ENCODE data around the gene LPCAT1. TPM values are rescaled to one million over a fixed set of nuclear protein-coding genes. Genes with fewer than 3 reads are reported as not detected.

Gene LPCAT1
- total and polyA plus RNA-seq, 2 experiments from 2014 or later, result 78.0 to 255 TPM

DNA sequence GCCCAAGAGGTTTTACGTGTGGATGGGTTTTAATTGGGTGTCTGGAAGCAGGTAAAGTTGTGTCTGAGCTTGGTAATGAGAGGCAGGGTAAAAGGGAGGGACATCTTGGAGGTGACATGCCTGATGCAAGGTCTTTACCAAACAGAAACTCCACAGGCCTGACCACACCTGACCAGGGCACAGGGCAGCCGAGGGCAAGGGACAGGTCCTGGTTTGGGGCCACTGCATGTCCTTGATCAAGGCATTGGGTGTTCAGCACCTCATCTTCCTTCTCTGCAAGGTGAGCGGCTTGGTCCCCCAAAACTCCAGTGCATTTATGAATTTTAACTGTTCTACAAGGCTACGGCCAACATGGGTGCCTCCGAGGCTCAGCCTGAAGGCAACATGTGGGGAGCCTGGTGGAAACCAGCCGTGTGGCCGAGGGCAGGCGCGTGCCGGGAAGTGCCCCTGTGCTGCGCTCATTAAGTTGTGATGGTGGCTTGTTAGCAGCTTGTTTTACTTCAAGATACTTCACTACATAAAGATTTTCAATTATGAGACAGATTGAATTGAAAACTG lies 30.7 kb upstream of the LPCAT1 start:
- H3K27me3 ChIP-seq (ENCODE audit: insufficient read depth), result no peaks in the 10 kb centered on the region
- H3K79me2 ChIP-seq (replicated peaks; ENCODE audit: insufficient read depth), result no peaks in the 10 kb centered on the region
- Mint-ChIP-seq H3K36me3 (ENCODE audit: low read depth) (no peaks in the 10 kb centered on the region), H3K4me1 (peaks cover 3% of the 10 kb centered on the region), H3K4me3 (no peak overlapping the region), H3K9me3 (no peaks in the 10 kb centered on the region), H3K27me3 (ENCODE audit: insufficient read depth, low read depth, poor library complexity) (peaks cover 2% of the 10 kb centered on the region), H3K27ac (no peak overlapping the region; the same call in 1 of the 2 replicates)
- no peak overlapping the region for H3K27ac ChIP-seq (ENCODE audit: low read depth)
- no peak overlapping the region for H3K4me3 ChIP-seq
- H3K36me3 ChIP-seq (ENCODE audit: insufficient read depth), result no peaks in the 10 kb centered on the region
- H3K4me1 ChIP-seq (ENCODE audit: insufficient read depth), result no peaks in the 10 kb centered on the region
- no peaks in the 10 kb centered on the region for H3F3A ChIP-seq (replicated peaks; ENCODE audit: low read depth)
- H4K20me1 ChIP-seq (replicated peaks; ENCODE audit: insufficient read depth), result no peaks in the 10 kb centered on the region
- no peak for TF ChIP-seq EZH2phosphoT487 (IDR thresholded peaks at IDR 0.05; ENCODE audit: unreplicated experiment)
- TF ChIP-seq REST (IDR thresholded peaks at IDR 0.05; ENCODE audit: unreplicated experiment), result no peak
- TF ChIP-seq CTCF (conservative IDR thresholded peaks at IDR 0.05; ENCODE audit: low read depth in 2 of 2), result no peak
- TF ChIP-seq ETS1 (IDR thresholded peaks at IDR 0.05), result no peak
- no peak for TF ChIP-seq EZH2 (IDR thresholded peaks at IDR 0.05; ENCODE audit: low read depth, unreplicated experiment)
- TF ChIP-seq STAT1 (IDR thresholded peaks at IDR 0.05; ENCODE audit: unreplicated experiment), result no peak
- TF ChIP-seq, protein P1, sequence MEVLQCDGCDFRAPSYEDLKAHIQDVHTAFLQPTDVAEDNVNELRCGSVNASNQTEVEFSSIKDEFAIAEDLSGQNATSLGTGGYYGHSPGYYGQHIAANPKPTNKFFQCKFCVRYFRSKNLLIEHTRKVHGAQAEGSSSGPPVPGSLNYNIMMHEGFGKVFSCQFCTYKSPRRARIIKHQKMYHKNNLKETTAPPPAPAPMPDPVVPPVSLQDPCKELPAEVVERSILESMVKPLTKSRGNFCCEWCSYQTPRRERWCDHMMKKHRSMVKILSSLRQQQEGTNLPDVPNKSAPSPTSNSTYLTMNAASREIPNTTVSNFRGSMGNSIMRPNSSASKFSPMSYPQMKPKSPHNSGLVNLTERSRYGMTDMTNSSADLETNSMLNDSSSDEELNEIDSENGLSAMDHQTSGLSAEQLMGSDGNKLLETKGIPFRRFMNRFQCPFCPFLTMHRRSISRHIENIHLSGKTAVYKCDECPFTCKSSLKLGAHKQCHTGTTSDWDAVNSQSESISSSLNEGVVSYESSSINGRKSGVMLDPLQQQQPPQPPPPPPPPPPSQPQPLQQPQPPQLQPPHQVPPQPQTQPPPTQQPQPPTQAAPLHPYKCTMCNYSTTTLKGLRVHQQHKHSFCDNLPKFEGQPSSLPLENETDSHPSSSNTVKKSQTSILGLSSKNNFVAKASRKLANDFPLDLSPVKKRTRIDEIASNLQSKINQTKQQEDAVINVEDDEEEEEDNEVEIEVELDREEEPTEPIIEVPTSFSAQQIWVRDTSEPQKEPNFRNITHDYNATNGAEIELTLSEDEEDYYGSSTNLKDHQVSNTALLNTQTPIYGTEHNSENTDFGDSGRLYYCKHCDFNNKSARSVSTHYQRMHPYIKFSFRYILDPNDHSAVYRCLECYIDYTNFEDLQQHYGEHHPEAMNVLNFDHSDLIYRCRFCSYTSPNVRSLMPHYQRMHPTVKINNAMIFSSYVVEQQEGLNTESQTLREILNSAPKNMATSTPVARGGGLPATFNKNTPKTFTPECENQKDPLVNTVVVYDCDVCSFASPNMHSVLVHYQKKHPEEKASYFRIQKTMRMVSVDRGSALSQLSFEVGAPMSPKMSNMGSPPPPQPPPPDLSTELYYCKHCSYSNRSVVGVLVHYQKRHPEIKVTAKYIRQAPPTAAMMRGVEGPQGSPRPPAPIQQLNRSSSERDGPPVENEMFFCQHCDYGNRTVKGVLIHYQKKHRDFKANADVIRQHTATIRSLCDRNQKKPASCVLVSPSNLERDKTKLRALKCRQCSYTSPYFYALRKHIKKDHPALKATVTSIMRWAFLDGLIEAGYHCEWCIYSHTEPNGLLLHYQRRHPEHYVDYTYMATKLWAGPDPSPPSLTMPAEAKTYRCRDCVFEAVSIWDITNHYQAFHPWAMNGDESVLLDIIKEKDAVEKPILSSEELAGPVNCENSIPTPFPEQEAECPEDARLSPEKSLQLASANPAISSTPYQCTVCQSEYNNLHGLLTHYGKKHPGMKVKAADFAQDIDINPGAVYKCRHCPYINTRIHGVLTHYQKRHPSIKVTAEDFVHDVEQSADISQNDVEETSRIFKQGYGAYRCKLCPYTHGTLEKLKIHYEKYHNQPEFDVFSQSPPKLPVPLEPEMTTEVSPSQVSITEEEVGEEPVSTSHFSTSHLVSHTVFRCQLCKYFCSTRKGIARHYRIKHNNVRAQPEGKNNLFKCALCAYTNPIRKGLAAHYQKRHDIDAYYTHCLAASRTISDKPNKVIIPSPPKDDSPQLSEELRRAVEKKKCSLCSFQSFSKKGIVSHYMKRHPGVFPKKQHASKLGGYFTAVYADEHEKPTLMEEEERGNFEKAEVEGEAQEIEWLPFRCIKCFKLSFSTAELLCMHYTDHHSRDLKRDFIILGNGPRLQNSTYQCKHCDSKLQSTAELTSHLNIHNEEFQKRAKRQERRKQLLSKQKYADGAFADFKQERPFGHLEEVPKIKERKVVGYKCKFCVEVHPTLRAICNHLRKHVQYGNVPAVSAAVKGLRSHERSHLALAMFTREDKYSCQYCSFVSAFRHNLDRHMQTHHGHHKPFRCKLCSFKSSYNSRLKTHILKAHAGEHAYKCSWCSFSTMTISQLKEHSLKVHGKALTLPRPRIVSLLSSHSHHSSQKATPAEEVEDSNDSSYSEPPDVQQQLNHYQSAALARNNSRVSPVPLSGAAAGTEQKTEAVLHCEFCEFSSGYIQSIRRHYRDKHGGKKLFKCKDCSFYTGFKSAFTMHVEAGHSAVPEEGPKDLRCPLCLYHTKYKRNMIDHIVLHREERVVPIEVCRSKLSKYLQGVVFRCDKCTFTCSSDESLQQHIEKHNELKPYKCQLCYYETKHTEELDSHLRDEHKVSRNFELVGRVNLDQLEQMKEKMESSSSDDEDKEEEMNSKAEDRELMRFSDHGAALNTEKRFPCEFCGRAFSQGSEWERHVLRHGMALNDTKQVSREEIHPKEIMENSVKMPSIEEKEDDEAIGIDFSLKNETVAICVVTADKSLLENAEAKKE (CRISPR knock-in tag; IDR thresholded peaks at IDR 0.05), result no peak
- no peak overlapping the region for H2AFZ ChIP-seq
- H3K4me2 ChIP-seq, result no peak overlapping the region
- H3K9me2 ChIP-seq (ENCODE audit: insufficient read depth), result no peaks in the 10 kb centered on the region
- no peak for ATAC-seq
- DNase-seq (ENCODE audit: low spot score), result no peak

Data from GM23338 (cell line).